SK-N-SH (cell line): ENCODE results near the gene GNS. TPM values are rescaled to one million over a fixed set of nuclear protein-coding genes. Genes with fewer than 3 reads are reported as not detected.

ENCODE experiments used
- CTCF ChIA-PET: fragments of 300-600, 350-600 bp; formaldehyde crosslinking; extraction: SDS; loops from one replicate; lab custom pipeline; 2021; lab: Yijun Ruan, JAX
- POLR2A ChIA-PET: fragments of 350-600 bp; sonication (Branson Sonifier 250); formaldehyde crosslinking; extraction: SDS; loops from one replicate; lab custom pipeline; 2020; ENCODE audit warnings: antibody characterized with exemption, inconsistent platforms; lab: Yijun Ruan, JAX
- DNase-seq: peaks from one replicate; pipeline ENCODE4 v3.0.0; 2012
- H2AFZ ChIP-seq: fragments of 200-600 bp; sonication (generic); 2 replicates; pipeline ENCODE4 v1.8.1; 2016; ENCODE audit warnings: antibody characterized with exemption, mild to moderate bottlenecking, low read depth
- H3F3A ChIP-seq: fragments of 200-600 bp; sonication (generic); replicated peaks from 2 replicates; pipeline ENCODE3; 2016; ENCODE audit warnings: antibody characterized with exemption, mild to moderate bottlenecking; ENCODE audit not compliant: insufficient read depth
- H3K27ac ChIP-seq, 2 experiments: fragments of 200-500 bp in 1 of 2; fragments of 200-600 bp in 1 of 2; sonication (Bioruptor generic) in 1 of 2; sonication (generic), shearing (Covaris generic) in 1 of 2; 2 replicates each; pipeline versions ENCODE4 v1.5.1 to v1.6.1; 2014 to 2016; ENCODE audit warnings: low read depth in 2 of 2, inconsistent platforms in 1 of 2, low read length in 1 of 2, mild to moderate bottlenecking in 1 of 2, mixed read lengths in 1 of 2
- H3K27me3 ChIP-seq: fragments of 200-600 bp; sonication (generic), shearing (Covaris generic); 2 replicates; pipeline ENCODE4 v1.6.1; 2016; ENCODE audit warnings: mixed run types; ENCODE audit not compliant: insufficient read depth
- H3K36me3 ChIP-seq, 2 experiments: fragments of 200-500 bp in 1 of 2; fragments of 200-600 bp in 1 of 2; sonication (Bioruptor generic) in 1 of 2; sonication (generic) in 1 of 2; replicated peaks in 1 of 2; 2 replicates each; pipeline versions ENCODE3 to v1.5.1; 2014 to 2016; ENCODE audit warnings: low read length in 1 of 2, mild to moderate bottlenecking in 1 of 2; ENCODE audit not compliant: insufficient read depth in 2 of 2, control insufficient read depth in 1 of 2
- H3K4me1 ChIP-seq, 2 experiments: fragments of 200-500 bp in 1 of 2; fragments of 200-600 bp in 1 of 2; sonication (Bioruptor generic) in 1 of 2; sonication (generic), shearing (Covaris generic) in 1 of 2; 2 replicates each; pipeline versions ENCODE4 v1.5.1 to v1.6.1; 2014 to 2016; ENCODE audit warnings: low read depth in 1 of 2, low read length in 1 of 2, mixed run types in 1 of 2; ENCODE audit not compliant: insufficient read depth in 2 of 2, control insufficient read depth in 1 of 2
- H3K4me2 ChIP-seq: fragments of 200-600 bp; sonication (generic), shearing (Covaris generic); 2 replicates; pipeline ENCODE4 v1.6.1; 2017; ENCODE audit warnings: mixed run types
- H3K4me3 ChIP-seq, 2 experiments: fragments of 200-500 bp in 1 of 2; fragments of 200-600 bp in 1 of 2; sonication (Bioruptor generic) in 1 of 2; sonication (generic), shearing (Covaris generic) in 1 of 2; 2 replicates each; pipeline versions ENCODE4 v1.5.1 to v1.8.1; 2014 to 2016; ENCODE audit warnings: low read depth in 2 of 2, inconsistent platforms in 1 of 2, low read length in 1 of 2, mild to moderate bottlenecking in 1 of 2, mixed read lengths in 1 of 2, moderate library complexity in 1 of 2
- H3K79me2 ChIP-seq: fragments of 200-600 bp; sonication (generic); 2 replicates; pipeline ENCODE4 v1.8.1; 2017; ENCODE audit warnings: mild to moderate bottlenecking; ENCODE audit not compliant: insufficient read depth
- H3K9ac ChIP-seq: fragments of 200-600 bp; sonication (generic); 2 replicates; pipeline ENCODE4 v1.6.1; 2017; ENCODE audit warnings: mixed run types
- H3K9me2 ChIP-seq: fragments of 200-600 bp; sonication (generic); 2 replicates; pipeline ENCODE4 v1.6.1; 2017; ENCODE audit warnings: mixed run types
- H3K9me3 ChIP-seq: fragments of 200-600 bp; sonication (generic); 2 replicates; pipeline ENCODE4 v1.6.1; 2017; ENCODE audit warnings: mixed run types, mild to moderate bottlenecking, moderate library complexity
- H4K20me1 ChIP-seq: fragments of 200-600 bp; sonication (generic); 2 replicates; pipeline ENCODE4 v1.6.1; 2017; ENCODE audit warnings: mild to moderate bottlenecking, mixed run types; ENCODE audit not compliant: insufficient read depth
- CHD2 ChIP-seq: fragments of 150-350 bp; IDR thresholded peaks from 2 replicates; pipeline ENCODE4 v1.6.1; 2018; ENCODE audit warnings: low read length; ENCODE audit not compliant: partially characterized antibody
- EP300 ChIP-seq, 2 experiments: IDR thresholded peaks; 2 replicates each; pipeline versions ENCODE4 v1.4.0 to v1.6.1; 2012; ENCODE audit warnings: borderline replicate concordance in 1 of 2, low read depth in 1 of 2, low read length in 1 of 2
- FOXJ3 ChIP-seq: sonication (generic); formaldehyde crosslinking; IDR thresholded peaks from 2 replicates; pipeline ENCODE4 v1.5.1; 2020; ENCODE audit warnings: mild to moderate bottlenecking, missing genetic modification reagents
- GABPA ChIP-seq: IDR thresholded peaks from 2 replicates; pipeline ENCODE4 v1.4.0; 2012; ENCODE audit warnings: low read depth, mild to moderate bottlenecking
- NRF1 ChIP-seq: IDR thresholded peaks from 2 replicates; pipeline ENCODE4 v1.6.1; 2012; ENCODE audit warnings: low read depth, mild to moderate bottlenecking, low read length
- POLR2AphosphoS5 ChIP-seq: IDR thresholded peaks from 2 replicates; pipeline ENCODE4 v1.6.1; 2012; ENCODE audit warnings: low read depth, low read length
- RAD21 ChIP-seq: IDR thresholded peaks from 2 replicates; pipeline ENCODE4 v1.6.1; 2012; ENCODE audit warnings: mild to moderate bottlenecking, low read length
- SMC3 ChIP-seq: IDR thresholded peaks from 2 replicates; pipeline ENCODE4 v1.6.1; 2012; ENCODE audit warnings: low read depth, low read length, improper control_type of control experiment
- TEAD4 ChIP-seq: IDR thresholded peaks from 2 replicates; pipeline ENCODE4 v1.4.0; 2012; ENCODE audit warnings: mild to moderate bottlenecking, borderline replicate concordance; ENCODE audit not compliant: insufficient read depth
- YY1 ChIP-seq: IDR thresholded peaks from 2 replicates; pipeline ENCODE4 v1.4.0; 2012; ENCODE audit warnings: low read depth, mild to moderate bottlenecking
- WGBS: methylation state at CpG from one replicate; pipeline ENCODE4 v1.1.6; 2017; ENCODE audit warnings: low lambda C conversion rate; 5-methylcytosine and 5-hydroxymethylcytosine counted together
- polyA plus RNA-seq, 3 experiments: library from polyadenylated mRNA; depleted of rRNA; stranded (reverse); fragments of >200 nt; gene quantifications; 2 replicates each; pipeline ENCODE4 v1.2.3, GENCODE V29; 2012
- TF ChIP-seq, protein P1 (sequence below): fragments of 200-600 bp; sonication (generic); IDR thresholded peaks from 2 replicates; pipeline ENCODE4 v1.6.1; 2017; ENCODE audit warnings: antibody characterized with exemption, mild to moderate bottlenecking, moderate library complexity
- TF ChIP-seq, protein P2 (sequence below): fragments of 150-350 bp; IDR thresholded peaks from 2 replicates; pipeline ENCODE4 v1.6.1; 2016; ENCODE audit warnings: mild to moderate bottlenecking, low read depth, low read length
- TF ChIP-seq, protein P3 (sequence below): IDR thresholded peaks from 2 replicates; pipeline ENCODE4 v1.4.0; 2012; ENCODE audit warnings: low read depth, borderline replicate concordance
- TF ChIP-seq, protein P4 (sequence below): IDR thresholded peaks from 2 replicates; pipeline ENCODE4; 2012

GNS gene
- polyA plus RNA-seq, 1 of the 3 experiments (the other 2 are of a cell fraction) = 74.8 TPM

DNA sequence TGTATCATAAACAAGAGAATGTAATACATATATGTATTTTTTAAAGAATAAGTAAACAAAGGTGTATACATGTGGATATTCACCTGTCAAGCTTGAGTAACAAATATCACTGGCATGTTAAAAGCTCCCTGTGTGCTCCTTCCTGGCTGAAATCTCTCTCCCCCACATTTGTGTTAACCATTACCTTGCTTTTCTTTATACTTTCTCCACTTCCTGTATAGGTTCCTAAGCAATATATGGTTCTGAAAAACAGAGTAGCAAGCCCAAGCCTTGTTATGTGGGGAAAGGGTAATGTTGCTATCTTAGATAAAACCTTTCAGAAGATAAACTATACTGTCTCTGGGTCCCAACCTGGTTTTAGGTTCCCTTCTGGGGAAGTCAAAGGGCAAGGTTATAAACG lies 32.9 kb upstream of the GNS start:
- DNase-seq = no peak
- H3K4me2 ChIP-seq = no peak overlapping the region
- no peaks in the 10 kb centered on the region for H3K79me2 ChIP-seq
- no peak overlapping the region for H3K9ac ChIP-seq
- no peaks in the 10 kb centered on the region for H3F3A ChIP-seq
- TF ChIP-seq TEAD4 = no peak
- TF ChIP-seq SMC3 = no peak
- TF ChIP-seq GABPA = no peak
- TF ChIP-seq, protein P1, sequence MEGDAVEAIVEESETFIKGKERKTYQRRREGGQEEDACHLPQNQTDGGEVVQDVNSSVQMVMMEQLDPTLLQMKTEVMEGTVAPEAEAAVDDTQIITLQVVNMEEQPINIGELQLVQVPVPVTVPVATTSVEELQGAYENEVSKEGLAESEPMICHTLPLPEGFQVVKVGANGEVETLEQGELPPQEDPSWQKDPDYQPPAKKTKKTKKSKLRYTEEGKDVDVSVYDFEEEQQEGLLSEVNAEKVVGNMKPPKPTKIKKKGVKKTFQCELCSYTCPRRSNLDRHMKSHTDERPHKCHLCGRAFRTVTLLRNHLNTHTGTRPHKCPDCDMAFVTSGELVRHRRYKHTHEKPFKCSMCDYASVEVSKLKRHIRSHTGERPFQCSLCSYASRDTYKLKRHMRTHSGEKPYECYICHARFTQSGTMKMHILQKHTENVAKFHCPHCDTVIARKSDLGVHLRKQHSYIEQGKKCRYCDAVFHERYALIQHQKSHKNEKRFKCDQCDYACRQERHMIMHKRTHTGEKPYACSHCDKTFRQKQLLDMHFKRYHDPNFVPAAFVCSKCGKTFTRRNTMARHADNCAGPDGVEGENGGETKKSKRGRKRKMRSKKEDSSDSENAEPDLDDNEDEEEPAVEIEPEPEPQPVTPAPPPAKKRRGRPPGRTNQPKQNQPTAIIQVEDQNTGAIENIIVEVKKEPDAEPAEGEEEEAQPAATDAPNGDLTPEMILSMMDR = no peak
- TF ChIP-seq, protein P2, sequence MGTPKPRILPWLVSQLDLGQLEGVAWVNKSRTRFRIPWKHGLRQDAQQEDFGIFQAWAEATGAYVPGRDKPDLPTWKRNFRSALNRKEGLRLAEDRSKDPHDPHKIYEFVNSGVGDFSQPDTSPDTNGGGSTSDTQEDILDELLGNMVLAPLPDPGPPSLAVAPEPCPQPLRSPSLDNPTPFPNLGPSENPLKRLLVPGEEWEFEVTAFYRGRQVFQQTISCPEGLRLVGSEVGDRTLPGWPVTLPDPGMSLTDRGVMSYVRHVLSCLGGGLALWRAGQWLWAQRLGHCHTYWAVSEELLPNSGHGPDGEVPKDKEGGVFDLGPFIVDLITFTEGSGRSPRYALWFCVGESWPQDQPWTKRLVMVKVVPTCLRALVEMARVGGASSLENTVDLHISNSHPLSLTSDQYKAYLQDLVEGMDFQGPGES = no peak
- TF ChIP-seq RAD21 = no peak
- TF ChIP-seq POLR2AphosphoS5 = no peak
- TF ChIP-seq, protein P3, sequence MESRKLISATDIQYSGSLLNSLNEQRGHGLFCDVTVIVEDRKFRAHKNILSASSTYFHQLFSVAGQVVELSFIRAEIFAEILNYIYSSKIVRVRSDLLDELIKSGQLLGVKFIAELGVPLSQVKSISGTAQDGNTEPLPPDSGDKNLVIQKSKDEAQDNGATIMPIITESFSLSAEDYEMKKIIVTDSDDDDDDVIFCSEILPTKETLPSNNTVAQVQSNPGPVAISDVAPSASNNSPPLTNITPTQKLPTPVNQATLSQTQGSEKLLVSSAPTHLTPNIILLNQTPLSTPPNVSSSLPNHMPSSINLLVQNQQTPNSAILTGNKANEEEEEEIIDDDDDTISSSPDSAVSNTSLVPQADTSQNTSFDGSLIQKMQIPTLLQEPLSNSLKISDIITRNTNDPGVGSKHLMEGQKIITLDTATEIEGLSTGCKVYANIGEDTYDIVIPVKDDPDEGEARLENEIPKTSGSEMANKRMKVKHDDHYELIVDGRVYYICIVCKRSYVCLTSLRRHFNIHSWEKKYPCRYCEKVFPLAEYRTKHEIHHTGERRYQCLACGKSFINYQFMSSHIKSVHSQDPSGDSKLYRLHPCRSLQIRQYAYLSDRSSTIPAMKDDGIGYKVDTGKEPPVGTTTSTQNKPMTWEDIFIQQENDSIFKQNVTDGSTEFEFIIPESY = no peak
- no peak for TF ChIP-seq FOXJ3 (CRISPR knock-in tag)
- TF ChIP-seq, protein P4, sequence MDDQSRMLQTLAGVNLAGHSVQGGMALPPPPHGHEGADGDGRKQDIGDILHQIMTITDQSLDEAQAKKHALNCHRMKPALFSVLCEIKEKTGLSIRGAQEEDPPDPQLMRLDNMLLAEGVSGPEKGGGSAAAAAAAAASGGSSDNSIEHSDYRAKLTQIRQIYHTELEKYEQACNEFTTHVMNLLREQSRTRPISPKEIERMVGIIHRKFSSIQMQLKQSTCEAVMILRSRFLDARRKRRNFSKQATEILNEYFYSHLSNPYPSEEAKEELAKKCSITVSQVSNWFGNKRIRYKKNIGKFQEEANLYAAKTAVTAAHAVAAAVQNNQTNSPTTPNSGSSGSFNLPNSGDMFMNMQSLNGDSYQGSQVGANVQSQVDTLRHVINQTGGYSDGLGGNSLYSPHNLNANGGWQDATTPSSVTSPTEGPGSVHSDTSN = no peak
- no peak for TF ChIP-seq YY1
- TF ChIP-seq CHD2 = no peak
- no peak for TF ChIP-seq NRF1
- no peak for TF ChIP-seq EP300 (IDR thresholded peaks at IDR 0.05; ENCODE audit: borderline replicate concordance in 1 of 2, low read depth in 1 of 2, low read length in 1 of 2)
- H3K9me3 ChIP-seq = no peaks in the 10 kb centered on the region
- ChIA-PET CTCF (interaction anchor here (1.0 to 1.3 kb wide), 3 partner anchors 10 to 99 kb away, joined by 3 to 7 read pairs (median 4); no protein-coding TSS in a partner anchor), POLR2A (no interaction called here)
- WGBS = 0% methylated on average over 1 of the region's 1 CpG
- no peaks in the 10 kb centered on the region for H3K36me3 ChIP-seq
- no peaks in the 10 kb centered on the region for H3K9me2 ChIP-seq
- no peaks in the 10 kb centered on the region; the same call in 1 of the 2 replicates for H3K27me3 ChIP-seq
- H3K4me3 ChIP-seq = no peak overlapping the region
- H2AFZ ChIP-seq = no peak overlapping the region
- H4K20me1 ChIP-seq = no peaks in the 10 kb centered on the region
- H3K27ac ChIP-seq = no peak overlapping the region
- no peaks in the 10 kb centered on the region for H3K4me1 ChIP-seq
